ENCODE data around the gene PSMA7. TPM values are rescaled to one million over a fixed set of nuclear protein-coding genes. Genes with fewer than 3 reads are reported as not detected.

PSMA7 gene
- total and polyA plus RNA-seq, 4 donors: 118 to 234 (median 191) TPM

Other genes starting within 250 kb of the PSMA7 start
- 1 to 10 TPM; 7.2 to 8.6 TPM for gene TAF4, start 77.5 kb downstream of the PSMA7 start, total RNA-seq
- gene TAF4, start 77.5 kb downstream of the PSMA7 start, polyA plus RNA-seq (ENCODE audit: insufficient read length in 2 of 2): 10 to 100 TPM; 17.5 to 20.4 TPM
- 10 to 100 TPM; 37.5 to 54.3 TPM for gene LSM14B, start 20.9 kb downstream of the PSMA7 start, total RNA-seq
- gene LSM14B, start 20.9 kb downstream of the PSMA7 start, polyA plus RNA-seq (ENCODE audit: insufficient read length in 2 of 2): 10 to 100 TPM; 89.9 to 94.2 TPM
- gene SS18L1, start 375 bp upstream of the PSMA7 start, total RNA-seq: 10 to 100 TPM; 21.5 to 41.0 TPM
- 10 to 100 TPM; 54.1 to 58.2 TPM for gene SS18L1, start 375 bp upstream of the PSMA7 start, polyA plus RNA-seq (ENCODE audit: insufficient read length in 2 of 2)
- gene MTG2, start 39.6 kb upstream of the PSMA7 start, total RNA-seq: 10 to 100 TPM; 12.6 to 28.5 TPM
- 10 to 100 TPM; 39.2 to 43.9 TPM for gene MTG2, start 39.6 kb upstream of the PSMA7 start, polyA plus RNA-seq (ENCODE audit: insufficient read length in 2 of 2)
- 1 to 10 TPM in 1 of 2 donors, under 1 TPM in 1; 0.66 to 1.8 TPM for gene HRH3, start 76.9 kb upstream of the PSMA7 start, total RNA-seq
- gene HRH3, start 76.9 kb upstream of the PSMA7 start, polyA plus RNA-seq (ENCODE audit: insufficient read length in 2 of 2): 10 to 100 TPM; 10.1 to 10.6 TPM
- 10 to 100 TPM; 37.0 to 39.4 TPM for gene OSBPL2, start 95.1 kb upstream of the PSMA7 start, total RNA-seq
- 10 to 100 TPM; 48.6 to 52.5 TPM for gene OSBPL2, start 95.1 kb upstream of the PSMA7 start, polyA plus RNA-seq (ENCODE audit: insufficient read length in 2 of 2)
- 10 to 100 TPM; 33.7 to 75.3 TPM for gene ADRM1, start 159.6 kb upstream of the PSMA7 start, total RNA-seq
- 10 to 100 TPM; 85.4 to 86.1 TPM for gene ADRM1, start 159.6 kb upstream of the PSMA7 start, polyA plus RNA-seq (ENCODE audit: insufficient read length in 2 of 2)
- 10 to 100 TPM; 15.8 to 51.1 TPM for gene LAMA5, start 223.9 kb upstream of the PSMA7 start, total RNA-seq
- gene LAMA5, start 223.9 kb upstream of the PSMA7 start, polyA plus RNA-seq (ENCODE audit: insufficient read length in 2 of 2): 10 to 100 TPM; 78.4 to 86.8 TPM
- 100 to 1,000 TPM; 350 to 685 TPM for gene RPS21, start 243.7 kb upstream of the PSMA7 start, total RNA-seq
- 100 to 1,000 TPM; 660 to 705 TPM for gene RPS21, start 243.7 kb upstream of the PSMA7 start, polyA plus RNA-seq (ENCODE audit: insufficient read length in 2 of 2)